Thyroid gland (tissue), 4 donors: Measurements from ENCODE around the gene C1orf210.

Experiments
- POLR2A ChIP-seq, 2 donors: fragments of 450-650 bp; IDR thresholded peaks; one replicate each; pipeline ENCODE4 v1.6.1; 2017; ENCODE audit warnings: antibody characterized with exemption in 2 of 2, mild to moderate bottlenecking in 2 of 2, moderate library complexity in 1 of 2
- TF ChIP-seq, protein P1 (sequence below), 6 experiments: fragments of 200-600 bp in 3 of 6; fragments of 450-650 bp in 3 of 6; sonication (generic) in 3 of 6; IDR thresholded peaks; one replicate each; pipeline ENCODE4 v1.5.1; 2016 to 2019; ENCODE audit warnings: antibody characterized with exemption in 6 of 6, mild to moderate bottlenecking in 2 of 6, inconsistent platforms in 1 of 6, moderate library complexity in 1 of 6

GRCh38 chr1:43274125-43274803, 11.1 kb downstream of the C1orf210 start:
- TF ChIP-seq, protein P1, sequence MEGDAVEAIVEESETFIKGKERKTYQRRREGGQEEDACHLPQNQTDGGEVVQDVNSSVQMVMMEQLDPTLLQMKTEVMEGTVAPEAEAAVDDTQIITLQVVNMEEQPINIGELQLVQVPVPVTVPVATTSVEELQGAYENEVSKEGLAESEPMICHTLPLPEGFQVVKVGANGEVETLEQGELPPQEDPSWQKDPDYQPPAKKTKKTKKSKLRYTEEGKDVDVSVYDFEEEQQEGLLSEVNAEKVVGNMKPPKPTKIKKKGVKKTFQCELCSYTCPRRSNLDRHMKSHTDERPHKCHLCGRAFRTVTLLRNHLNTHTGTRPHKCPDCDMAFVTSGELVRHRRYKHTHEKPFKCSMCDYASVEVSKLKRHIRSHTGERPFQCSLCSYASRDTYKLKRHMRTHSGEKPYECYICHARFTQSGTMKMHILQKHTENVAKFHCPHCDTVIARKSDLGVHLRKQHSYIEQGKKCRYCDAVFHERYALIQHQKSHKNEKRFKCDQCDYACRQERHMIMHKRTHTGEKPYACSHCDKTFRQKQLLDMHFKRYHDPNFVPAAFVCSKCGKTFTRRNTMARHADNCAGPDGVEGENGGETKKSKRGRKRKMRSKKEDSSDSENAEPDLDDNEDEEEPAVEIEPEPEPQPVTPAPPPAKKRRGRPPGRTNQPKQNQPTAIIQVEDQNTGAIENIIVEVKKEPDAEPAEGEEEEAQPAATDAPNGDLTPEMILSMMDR (IDR thresholded peaks at IDR 0.05), result no peak
- TF ChIP-seq POLR2A (IDR thresholded peaks at IDR 0.05), result peak in 1 of 2 donors; percentile 16
